ENCODE data around the gene ALDH4A1. TPM values are rescaled to one million over a fixed set of nuclear protein-coding genes. Genes with fewer than 3 reads are reported as not detected.
A peak's percentile ranks its signal among the peaks of the same experiment; 100 is the strongest.

Gene ALDH4A1
- total RNA-seq, 1 donor from 2014 or later, result 35.9 TPM

DNA sequence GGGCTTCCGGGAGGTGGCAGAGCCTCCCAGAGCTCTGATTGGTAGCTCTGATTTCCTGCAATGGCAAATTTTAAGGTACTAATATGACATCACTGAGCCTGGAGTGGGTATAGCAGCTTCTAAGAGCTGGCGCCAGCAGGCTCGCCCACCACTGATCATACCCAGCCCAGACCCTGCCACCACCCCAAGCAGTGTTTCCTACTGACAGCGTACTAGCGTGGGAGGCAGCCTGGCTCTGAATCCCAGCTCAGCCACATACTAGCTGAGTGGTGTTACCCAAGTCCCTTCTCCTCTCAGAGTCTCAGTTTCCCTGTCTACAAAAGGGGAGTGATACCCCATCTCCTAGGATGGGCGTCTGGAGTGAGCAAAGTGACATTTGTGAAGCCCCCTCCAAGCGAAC is 13.0 kb upstream of the ALDH4A1 start:
- H3K27ac ChIP-seq (replicated peaks), result peak overlapping the region; percentile 81
- TF ChIP-seq, protein P1, sequence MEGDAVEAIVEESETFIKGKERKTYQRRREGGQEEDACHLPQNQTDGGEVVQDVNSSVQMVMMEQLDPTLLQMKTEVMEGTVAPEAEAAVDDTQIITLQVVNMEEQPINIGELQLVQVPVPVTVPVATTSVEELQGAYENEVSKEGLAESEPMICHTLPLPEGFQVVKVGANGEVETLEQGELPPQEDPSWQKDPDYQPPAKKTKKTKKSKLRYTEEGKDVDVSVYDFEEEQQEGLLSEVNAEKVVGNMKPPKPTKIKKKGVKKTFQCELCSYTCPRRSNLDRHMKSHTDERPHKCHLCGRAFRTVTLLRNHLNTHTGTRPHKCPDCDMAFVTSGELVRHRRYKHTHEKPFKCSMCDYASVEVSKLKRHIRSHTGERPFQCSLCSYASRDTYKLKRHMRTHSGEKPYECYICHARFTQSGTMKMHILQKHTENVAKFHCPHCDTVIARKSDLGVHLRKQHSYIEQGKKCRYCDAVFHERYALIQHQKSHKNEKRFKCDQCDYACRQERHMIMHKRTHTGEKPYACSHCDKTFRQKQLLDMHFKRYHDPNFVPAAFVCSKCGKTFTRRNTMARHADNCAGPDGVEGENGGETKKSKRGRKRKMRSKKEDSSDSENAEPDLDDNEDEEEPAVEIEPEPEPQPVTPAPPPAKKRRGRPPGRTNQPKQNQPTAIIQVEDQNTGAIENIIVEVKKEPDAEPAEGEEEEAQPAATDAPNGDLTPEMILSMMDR (IDR thresholded peaks at IDR 0.05; ENCODE audit: borderline replicate concordance), result no peak
- peaks cover 22% of the 10 kb centered on the region for H3K36me3 ChIP-seq
- no peaks in the 10 kb centered on the region for H3K27me3 ChIP-seq (ENCODE audit: low read depth)
- H3K4me3 ChIP-seq, result no peak overlapping the region
- H3K4me1 ChIP-seq, result peaks cover 34% of the 10 kb centered on the region
- H3K9me3 ChIP-seq (replicated peaks), result no peaks in the 10 kb centered on the region
- DNase-seq, result no peak
- intact Hi-C loops (cut with micrococcal nuclease), result no loop called here

DNA sequence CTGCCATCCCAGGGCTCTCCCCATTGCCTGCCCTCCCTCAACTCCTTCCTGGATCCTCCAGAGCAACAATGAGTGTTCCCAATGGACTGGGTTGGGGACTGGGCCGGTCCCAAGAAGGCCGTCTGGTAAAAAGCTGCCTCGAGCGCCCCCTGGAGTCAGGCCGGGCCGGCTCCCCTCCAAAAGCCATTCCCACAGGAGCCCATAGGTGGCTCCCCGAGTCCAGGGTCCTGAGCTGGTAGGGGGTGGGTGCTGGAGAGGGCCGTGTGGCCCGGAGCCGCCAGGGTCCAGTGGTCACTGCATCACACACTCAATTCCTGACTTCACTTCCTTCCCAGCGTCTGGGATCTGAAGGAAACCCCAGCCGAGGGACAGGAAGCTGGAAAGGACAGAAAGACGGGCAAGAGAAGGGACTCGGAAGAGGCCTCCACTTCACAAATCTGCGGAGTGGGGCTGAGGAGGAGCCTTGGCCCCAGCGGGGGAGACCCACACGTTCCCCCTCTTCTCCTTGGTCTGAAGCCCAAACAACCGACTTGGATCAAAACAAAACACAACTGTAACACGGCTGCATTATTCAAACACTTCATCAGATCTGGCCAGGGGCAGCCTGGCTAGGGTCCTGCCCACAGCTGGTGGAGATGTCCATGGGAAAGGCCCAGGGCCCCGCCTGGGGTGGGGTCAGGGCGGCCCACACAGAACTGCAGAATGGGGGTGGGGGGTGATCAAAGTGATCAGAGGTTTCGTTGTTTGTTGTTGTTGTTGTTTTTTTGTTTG is 10.9 kb upstream of the ALDH4A1 start:
- H3K27me3 ChIP-seq (ENCODE audit: low read depth), result no peaks in the 10 kb centered on the region
- H3K4me1 ChIP-seq, result peaks cover 47% of the 10 kb centered on the region
- TF ChIP-seq, protein P1 (IDR thresholded peaks at IDR 0.05; ENCODE audit: borderline replicate concordance), result peak; percentile 94
- peak overlapping the region; percentile 81 for H3K27ac ChIP-seq (replicated peaks)
- peak; percentile 84 for DNase-seq
- peak overlapping the region; percentile 12 for H3K4me3 ChIP-seq
- no peaks in the 10 kb centered on the region for H3K9me3 ChIP-seq (replicated peaks)
- H3K36me3 ChIP-seq, result peaks cover 29% of the 10 kb centered on the region
- intact Hi-C loops (cut with micrococcal nuclease), result no loop called here

DNA sequence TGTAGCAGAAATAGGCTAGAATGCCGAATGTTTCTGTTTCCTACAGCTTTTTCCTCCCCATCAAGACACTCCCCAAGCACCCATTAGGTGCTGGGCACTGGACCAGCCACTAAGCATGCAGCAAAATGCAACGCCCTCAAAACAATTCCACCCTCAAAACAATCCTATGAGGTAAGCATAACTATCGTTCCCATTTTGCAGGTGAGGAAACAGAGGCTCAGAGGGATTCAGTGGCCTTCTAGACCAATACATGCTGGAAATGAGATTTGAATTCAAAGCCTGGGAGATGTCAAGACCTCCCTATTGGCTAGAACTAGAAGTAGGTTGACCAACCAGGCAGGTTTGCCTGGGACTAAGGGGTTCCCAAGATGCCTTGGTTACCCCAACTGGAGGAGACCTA is 10.2 kb upstream of the ALDH4A1 start:
- Histone ChIP-seq H3K4me1 (peaks cover 54% of the 10 kb centered on the region), H3K27me3 (ENCODE audit: low read depth) (no peaks in the 10 kb centered on the region), H3K36me3 (peaks cover 24% of the 10 kb centered on the region), H3K27ac (replicated peaks) (peak overlapping the region; percentile 81), H3K4me3 (no peak overlapping the region), H3K9me3 (replicated peaks) (no peaks in the 10 kb centered on the region)
- TF ChIP-seq, protein P1 (IDR thresholded peaks at IDR 0.05; ENCODE audit: borderline replicate concordance), result no peak
- intact Hi-C loops (cut with micrococcal nuclease), result no loop called here
- DNase-seq, result no peak

DNA sequence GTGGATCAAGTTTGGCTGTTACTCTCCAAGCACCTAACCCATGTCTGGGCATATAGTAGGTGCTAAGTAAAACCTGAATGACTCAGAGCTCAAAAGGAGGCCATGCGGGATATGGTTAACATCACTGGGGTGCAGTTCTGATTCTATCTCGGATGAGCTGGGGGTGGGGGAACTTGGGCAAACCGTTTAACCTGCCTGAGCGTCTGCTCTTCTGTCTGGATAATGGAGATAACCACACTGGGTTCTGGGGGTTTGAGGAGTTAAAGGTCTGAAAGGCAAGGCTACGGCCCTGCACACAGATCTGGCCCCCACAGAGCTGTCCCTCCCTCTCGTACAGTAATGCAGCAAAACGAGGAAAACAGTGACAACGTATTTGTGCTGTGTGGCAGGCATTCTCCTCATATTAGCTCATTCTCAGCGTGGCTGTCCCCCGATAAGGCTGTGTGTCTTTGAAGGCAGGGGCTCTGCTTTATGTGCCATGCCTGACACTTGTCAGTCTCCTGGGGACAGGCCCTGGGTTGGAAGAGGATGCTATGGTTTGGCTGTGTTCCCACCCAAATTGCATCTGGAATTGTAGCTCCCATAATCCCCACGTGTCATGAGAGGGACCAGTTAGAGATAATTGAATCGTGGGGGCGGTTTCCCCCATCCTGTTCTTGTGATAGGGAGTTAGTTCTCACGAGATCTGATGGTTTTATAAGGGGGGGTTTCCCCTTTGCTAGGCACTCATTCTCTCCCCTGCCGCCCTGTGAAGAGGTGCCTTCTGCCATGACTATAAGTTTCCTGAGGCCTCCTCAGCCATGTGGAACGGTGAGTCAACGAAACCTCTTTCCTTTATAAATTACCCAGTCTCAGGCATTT is 6.8 kb upstream of the ALDH4A1 start:
- TF ChIP-seq, protein P1 (IDR thresholded peaks at IDR 0.05; ENCODE audit: borderline replicate concordance), result no peak
- DNase-seq, result no peak
- Histone ChIP-seq H3K9me3 (replicated peaks) (no peaks in the 10 kb centered on the region), H3K36me3 (peaks cover 24% of the 10 kb centered on the region), H3K4me3 (no peak overlapping the region), H3K27ac (replicated peaks) (peak overlapping the region; percentile 82), H3K27me3 (ENCODE audit: low read depth) (no peaks in the 10 kb centered on the region), H3K4me1 (peaks cover 57% of the 10 kb centered on the region)
- intact Hi-C loops (cut with micrococcal nuclease), result loop anchor here (5.0 to 10.0 kb wide), 2 partner anchors 46 to 188 kb away; partner anchors contain the start of gene IFFO2

DNA sequence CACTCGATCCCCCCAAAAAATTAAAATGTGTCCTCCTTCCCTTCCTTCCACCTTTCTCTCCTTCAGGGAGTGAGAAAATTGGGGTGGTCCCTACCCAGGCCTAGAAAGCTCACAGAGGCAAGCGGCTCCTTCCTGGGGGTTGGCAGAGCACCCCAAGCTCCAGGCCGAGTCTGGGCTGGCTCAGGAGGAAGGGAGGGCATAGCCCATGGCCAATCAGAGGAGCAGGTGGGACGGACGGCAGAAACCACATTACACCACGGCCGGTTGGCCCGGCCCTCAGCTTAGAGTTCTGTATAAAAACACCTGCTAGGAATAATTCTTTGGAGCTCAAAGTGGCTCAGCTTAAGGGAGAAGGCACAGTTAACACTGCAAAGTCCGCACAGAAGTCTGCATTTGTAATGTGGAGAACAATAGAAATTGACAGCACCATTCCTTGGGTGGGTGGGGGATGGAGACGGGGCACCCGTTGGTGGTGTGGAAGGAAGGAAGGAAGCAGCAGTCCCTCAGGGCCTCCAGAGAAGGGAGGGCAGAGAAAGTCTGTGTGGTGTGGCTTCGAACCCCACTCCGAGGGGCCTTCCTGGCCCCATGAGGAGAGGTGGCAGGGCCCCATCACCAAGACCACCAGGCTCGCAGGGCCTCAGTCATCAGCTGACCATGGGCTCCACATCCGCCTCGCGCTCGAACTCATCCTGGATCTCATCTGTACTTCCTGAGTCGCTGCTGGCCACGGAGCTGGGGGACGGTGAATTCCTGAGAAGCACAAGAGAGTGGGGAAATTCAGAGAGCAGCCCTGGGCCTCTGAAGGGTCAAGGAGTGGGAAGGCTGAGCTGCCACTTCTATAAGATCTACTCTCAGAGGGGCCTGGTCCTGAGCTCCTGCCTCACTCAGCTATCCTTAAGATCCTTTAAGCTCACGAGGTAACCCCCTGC is 5.8 kb upstream of the ALDH4A1 start:
- H3K27me3 ChIP-seq (ENCODE audit: low read depth), result no peaks in the 10 kb centered on the region
- peak overlapping the region; percentile 82 for H3K27ac ChIP-seq (replicated peaks)
- DNase-seq, result no peak
- H3K36me3 ChIP-seq, result peaks cover 24% of the 10 kb centered on the region
- H3K9me3 ChIP-seq (replicated peaks), result no peaks in the 10 kb centered on the region
- TF ChIP-seq, protein P1 (IDR thresholded peaks at IDR 0.05; ENCODE audit: borderline replicate concordance), result no peak
- intact Hi-C loops (cut with micrococcal nuclease), result loop anchor here (5.0 to 10.0 kb wide), 2 partner anchors 47 to 189 kb away; partner anchors contain the start of gene IFFO2
- H3K4me1 ChIP-seq, result peaks cover 51% of the 10 kb centered on the region
- H3K4me3 ChIP-seq, result peak overlapping the region; percentile 9
